GM12878 (cell line): ENCODE results near the gene MAP3K5. TPM values are rescaled to one million over a fixed set of nuclear protein-coding genes. Genes with fewer than 3 reads are reported as not detected.

Experiments used
- ATAC-seq: fragments of 200-7000 bp; cut with Tn5 transposase; 3 replicates; pipeline ENCODE4 v1.9.1; 2020; ENCODE audit warnings: mild to moderate bottlenecking, moderate library complexity
- BruUV-seq: library from RNA; stranded (reverse); fragments of 400-500 nt; replicated peaks from 2 replicates; lab custom pipeline; 2021; lab: Mats Ljungman, UMichigan
- CTCF ChIA-PET: fragments of 300-600 bp; sonication (Branson Sonifier 250); formaldehyde crosslinking; extraction: SDS; loops from one replicate; lab custom pipeline; 2021; ENCODE audit warnings: inconsistent platforms; lab: Yijun Ruan, JAX
- POLR2A ChIA-PET: fragments of 350-600 bp; formaldehyde crosslinking; extraction: SDS; loops from one replicate; lab custom pipeline; 2021; ENCODE audit warnings: inconsistent platforms; lab: Charles Lee
- RAD21 ChIA-PET: fragments of 300-600 bp; sonication (Branson Sonifier 250); formaldehyde crosslinking; loops from one replicate; lab custom pipeline; 2023; ENCODE audit warnings: antibody characterized with exemption; ENCODE audit not compliant: unreplicated experiment; lab: Charles Lee
- SMC1A ChIA-PET: fragments of 300-600 bp; sonication (Branson Sonifier 250); formaldehyde crosslinking; loops from one replicate; lab custom pipeline; 2023; ENCODE audit not compliant: unreplicated experiment, uncharacterized antibody; lab: Charles Lee
- DNase-seq: peaks from one replicate; pipeline ENCODE4 v3.0.0-alpha.2; 2011; ENCODE audit warnings: low read depth, low spot score
- FAIRE-seq: peaks from 3 replicates; lab custom pipeline; 2011; peaks lifted over from hg19 to GRCh38; lab: Jason Lieb, UNC
- H2AFZ ChIP-seq: 2 replicates; pipeline ENCODE4 v1.6.0; 2011; ENCODE audit warnings: low read depth, low read length, control low read depth; ENCODE audit not compliant: control insufficient read depth
- H3K27ac ChIP-seq: 2 replicates; pipeline ENCODE4 v1.5.1; 2011; ENCODE audit warnings: control low read depth; ENCODE audit not compliant: control insufficient read depth, insufficient read depth
- H3K27me3 ChIP-seq, 2 experiments: replicated peaks in 1 of 2; 2 replicates each; pipeline versions ENCODE4 v1.6.0 to v1.6.1; 2011; ENCODE audit warnings: low read length in 1 of 2; ENCODE audit not compliant: control insufficient read depth in 2 of 2, insufficient read depth in 2 of 2
- H3K36me3 ChIP-seq, 2 experiments: 2 replicates each; pipeline ENCODE4 v1.5.1; 2011; ENCODE audit warnings: low read length in 1 of 2; ENCODE audit not compliant: control insufficient read depth in 2 of 2, insufficient read depth in 2 of 2
- H3K4me1 ChIP-seq: 2 replicates; pipeline ENCODE4 v1.6.1; 2011; ENCODE audit warnings: mild to moderate bottlenecking, low read length, moderate library complexity, mixed read lengths; ENCODE audit not compliant: control insufficient read depth, insufficient read depth
- H3K4me2 ChIP-seq: 2 replicates; pipeline ENCODE4 v1.6.0; 2011; ENCODE audit warnings: control low read depth; ENCODE audit not compliant: control insufficient read depth, insufficient read depth
- H3K4me3 ChIP-seq: fragments of 200-600 bp; sonication (generic); 2 replicates; pipeline ENCODE4 v1.5.1; 2016
- H3K79me2 ChIP-seq: 2 replicates; pipeline ENCODE4 v1.6.0; 2011; ENCODE audit warnings: low read length; ENCODE audit not compliant: control insufficient read depth, insufficient read depth
- H3K9ac ChIP-seq: 2 replicates; pipeline ENCODE4 v1.8.0; 2011; ENCODE audit warnings: low read length, control low read depth, mixed read lengths; ENCODE audit not compliant: control insufficient read depth, insufficient read depth
- H3K9me3 ChIP-seq: replicated peaks from 3 replicates; pipeline ENCODE4 v1.5.1; 2011; ENCODE audit warnings: mild to moderate bottlenecking, low read length; ENCODE audit not compliant: control insufficient read depth, insufficient read depth
- H4K20me1 ChIP-seq: 2 replicates; pipeline ENCODE4 v1.6.0; 2011; ENCODE audit not compliant: control insufficient read depth, insufficient read depth
- BCLAF1 ChIP-seq: fragments of 450-650 bp; IDR thresholded peaks from 2 replicates; pipeline ENCODE4 v1.6.1; 2017; ENCODE audit warnings: antibody characterized with exemption, mild to moderate bottlenecking, moderate library complexity
- CHD2 ChIP-seq: IDR thresholded peaks from 2 replicates; pipeline ENCODE4 v1.6.1; 2011; ENCODE audit warnings: low read depth, low read length, improper control_type of control experiment, borderline replicate concordance
- CHD4 ChIP-seq: fragments of 200-600 bp; sonication (generic); IDR thresholded peaks from 2 replicates; pipeline ENCODE4 v1.6.1; 2016; ENCODE audit warnings: mild to moderate bottlenecking
- HDAC2 ChIP-seq: fragments of 200-600 bp; sonication (generic); IDR thresholded peaks from 2 replicates; pipeline ENCODE4 v1.6.1; 2017
- MYC ChIP-seq: IDR thresholded peaks from 2 replicates; pipeline ENCODE4 v1.6.1; 2011; ENCODE audit warnings: mild to moderate bottlenecking, low read length, moderate library complexity, inconsistent platforms; ENCODE audit not compliant: insufficient read depth, insufficient replicate concordance, insufficient read length, severe bottlenecking
- WRNIP1 ChIP-seq: IDR thresholded peaks from 2 replicates; pipeline ENCODE4 v1.6.1; 2011; ENCODE audit warnings: low read depth, low read length, improper control_type of control experiment, borderline replicate concordance
- ZNF622 ChIP-seq: fragments of 450-650 bp; IDR thresholded peaks from 2 replicates; pipeline ENCODE4 v1.6.1; 2017; ENCODE audit warnings: mild to moderate bottlenecking, inconsistent platforms
- WGBS: methylation state at CpG from one replicate; pipeline ENCODE4 v1.1.6; 2016; ENCODE audit warnings: low lambda C conversion rate; ENCODE audit not compliant: insufficient replicate concordance, insufficient coverage; ENCODE audit errors: missing lambda C conversion rate; 5-methylcytosine and 5-hydroxymethylcytosine counted together
- in situ Hi-C: fragments of 300-500 bp; cut with MboI; formaldehyde crosslinking; loops from 9 replicates; pipeline ENCODE4 v1.14.3; 2018; ENCODE audit warnings: mixed read lengths
- intact Hi-C: fragments of 100-400 bp; cut with micrococcal nuclease; formaldehyde crosslinking; loops from one replicate; pipeline ENCODE4 v1.14.2; 2022; ENCODE audit not compliant: unreplicated experiment
- polyA plus RNA-seq, 11 experiments: library from polyadenylated mRNA; depleted of rRNA in 4 of 11; unstranded in 6 of 11; stranded (reverse) in 5 of 11; fragments of >200 nt; fragmentation: Nextera tagmentation in 4 of 11; fragmentation: Illumina TruSeq in 1 of 11; extraction: Ambion mirVana in 4 of 11; extraction: Trizol in 1 of 11; gene quantifications; 1 replicate in 1 of 11; 2 replicates in 10 of 11; pipeline versions ENCODE4 v1.2.1 to v1.2.3, GENCODE V29; 2011 to 2016; ENCODE audit warnings: inconsistent platforms in 2 of 11, missing spikeins in 2 of 11, low read depth in 1 of 11
- total RNA-seq, 4 experiments: library from RNA; depleted of rRNA in 3 of 4; stranded (reverse); fragments of >200 nt in 3 of 4; fragmentation: Illumina TruSeq in 1 of 4; extraction: Trizol in 1 of 4; gene quantifications; 2 replicates each; pipeline versions ENCODE4 v1.2.1 to v1.2.3, GENCODE V29; 2013 to 2021
- TF ChIP-seq, protein P1 (sequence below): IDR thresholded peaks from 2 replicates; pipeline ENCODE4 v1.6.1; 2011; ENCODE audit warnings: low read depth, mild to moderate bottlenecking, low read length, moderate library complexity, borderline replicate concordance; ENCODE audit errors: extremely low read depth
- TF ChIP-seq, protein P2 (sequence below): fragments of 450-650 bp; IDR thresholded peaks from 2 replicates; pipeline ENCODE4 v1.6.1; 2016; ENCODE audit warnings: mild to moderate bottlenecking

The MAP3K5 gene
- total and polyA plus RNA-seq, 10 of the 15 experiments (the other 5 are each of a cell fraction or from before 2014, with no cell fraction given) = 5.4 to 34.3 (median 26.4) TPM

- H3K27me3 ChIP-seq = no peaks in the 10 kb centered on the region; a peak in 1 of 4 replicates
- RAD21 ChIA-PET = no interaction called here
- no peaks in the 10 kb centered on the region for H3K4me1 ChIP-seq
- no peak overlapping the region for H3K27ac ChIP-seq
- TF ChIP-seq MYC (no peak), CHD4 (no peak), ZNF622 (no peak), HDAC2 (no peak), BCLAF1 (no peak), WRNIP1 (no peak), CHD2 (no peak)
- TF ChIP-seq, protein P1, sequence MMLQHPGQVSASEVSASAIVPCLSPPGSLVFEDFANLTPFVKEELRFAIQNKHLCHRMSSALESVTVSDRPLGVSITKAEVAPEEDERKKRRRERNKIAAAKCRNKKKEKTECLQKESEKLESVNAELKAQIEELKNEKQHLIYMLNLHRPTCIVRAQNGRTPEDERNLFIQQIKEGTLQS = no peak
- TF ChIP-seq, protein P2, sequence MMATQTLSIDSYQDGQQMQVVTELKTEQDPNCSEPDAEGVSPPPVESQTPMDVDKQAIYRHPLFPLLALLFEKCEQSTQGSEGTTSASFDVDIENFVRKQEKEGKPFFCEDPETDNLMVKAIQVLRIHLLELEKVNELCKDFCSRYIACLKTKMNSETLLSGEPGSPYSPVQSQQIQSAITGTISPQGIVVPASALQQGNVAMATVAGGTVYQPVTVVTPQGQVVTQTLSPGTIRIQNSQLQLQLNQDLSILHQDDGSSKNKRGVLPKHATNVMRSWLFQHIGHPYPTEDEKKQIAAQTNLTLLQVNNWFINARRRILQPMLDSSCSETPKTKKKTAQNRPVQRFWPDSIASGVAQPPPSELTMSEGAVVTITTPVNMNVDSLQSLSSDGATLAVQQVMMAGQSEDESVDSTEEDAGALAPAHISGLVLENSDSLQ = no peak
- intact Hi-C loops (no loop called here), in situ Hi-C loops (no loop called here)
- H3K4me2 ChIP-seq = no peak overlapping the region
- H3K4me3 ChIP-seq = no peak overlapping the region
- no peaks in the 10 kb centered on the region for H3K36me3 ChIP-seq
- no peaks in the 10 kb centered on the region for H3K9me3 ChIP-seq
- CTCF ChIA-PET = no interaction called here
- SMC1A ChIA-PET = no interaction called here
- ATAC-seq (no peak), FAIRE-seq (no peak), DNase-seq (no peak)
- H4K20me1 ChIP-seq = no peaks in the 10 kb centered on the region
- 84% methylated on average over 1 of the region's 1 CpG for WGBS
- no TSS peak for BruUV-seq
- POLR2A ChIA-PET = no interaction called here
- no peaks in the 10 kb centered on the region for H3K79me2 ChIP-seq
- H2AFZ ChIP-seq = no peak overlapping the region
- no peak overlapping the region for H3K9ac ChIP-seq
These were observed 263.8 kb downstream of the MAP3K5 start for GRCh38 chr6:136528477-136528876.
